ENCODE data around the gene OR6C74. TPM values are rescaled to one million over a fixed set of nuclear protein-coding genes. Genes with fewer than 3 reads are reported as not detected.

The OR6C74 gene
- total RNA-seq, result not detected

DNA sequence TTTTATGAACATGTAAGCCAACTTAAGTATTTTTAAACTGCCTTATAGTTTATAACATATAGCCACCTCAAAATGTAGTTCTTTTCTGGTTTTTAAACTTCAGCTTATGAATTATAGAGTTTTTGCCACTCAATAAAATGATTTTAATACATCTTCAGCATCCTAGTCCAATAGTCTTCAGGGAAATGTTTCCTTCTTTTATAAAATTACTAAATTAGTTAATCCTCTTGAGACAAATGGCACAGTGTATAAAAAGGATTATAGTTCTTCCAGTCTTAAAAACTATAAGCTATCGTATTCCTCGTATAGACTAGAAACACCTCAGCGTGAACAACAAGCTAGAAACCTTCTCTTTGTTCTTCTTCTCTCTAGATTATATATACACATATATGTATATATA, at the start of gene OR6C74:
OR6C74 (plus strand) TSS at position 301 of the 400 bp plus-strand sequence. CDS start 2,679 bp downstream, outside the sequence.
- no peaks in the 10 kb centered on the region for H3K36me3 ChIP-seq
- no peaks in the 10 kb centered on the region for H3K9me3 ChIP-seq
- no peaks in the 10 kb centered on the region for H3K27me3 ChIP-seq
- no peaks in the 10 kb centered on the region for H3K4me1 ChIP-seq
- intact Hi-C loops (cut with DNase I; ENCODE audit: low total_unique reads), result no loop called here
- no peak for DNase-seq
- no peak within 1 kb of the TSS for H3K27ac ChIP-seq
- TF ChIP-seq, protein P1, sequence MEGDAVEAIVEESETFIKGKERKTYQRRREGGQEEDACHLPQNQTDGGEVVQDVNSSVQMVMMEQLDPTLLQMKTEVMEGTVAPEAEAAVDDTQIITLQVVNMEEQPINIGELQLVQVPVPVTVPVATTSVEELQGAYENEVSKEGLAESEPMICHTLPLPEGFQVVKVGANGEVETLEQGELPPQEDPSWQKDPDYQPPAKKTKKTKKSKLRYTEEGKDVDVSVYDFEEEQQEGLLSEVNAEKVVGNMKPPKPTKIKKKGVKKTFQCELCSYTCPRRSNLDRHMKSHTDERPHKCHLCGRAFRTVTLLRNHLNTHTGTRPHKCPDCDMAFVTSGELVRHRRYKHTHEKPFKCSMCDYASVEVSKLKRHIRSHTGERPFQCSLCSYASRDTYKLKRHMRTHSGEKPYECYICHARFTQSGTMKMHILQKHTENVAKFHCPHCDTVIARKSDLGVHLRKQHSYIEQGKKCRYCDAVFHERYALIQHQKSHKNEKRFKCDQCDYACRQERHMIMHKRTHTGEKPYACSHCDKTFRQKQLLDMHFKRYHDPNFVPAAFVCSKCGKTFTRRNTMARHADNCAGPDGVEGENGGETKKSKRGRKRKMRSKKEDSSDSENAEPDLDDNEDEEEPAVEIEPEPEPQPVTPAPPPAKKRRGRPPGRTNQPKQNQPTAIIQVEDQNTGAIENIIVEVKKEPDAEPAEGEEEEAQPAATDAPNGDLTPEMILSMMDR (IDR thresholded peaks at IDR 0.05), result no peak
- TF ChIP-seq POLR2A (IDR thresholded peaks at IDR 0.05), result no peak
- H3K4me3 ChIP-seq, result no peak within 1 kb of the TSS

DNA sequence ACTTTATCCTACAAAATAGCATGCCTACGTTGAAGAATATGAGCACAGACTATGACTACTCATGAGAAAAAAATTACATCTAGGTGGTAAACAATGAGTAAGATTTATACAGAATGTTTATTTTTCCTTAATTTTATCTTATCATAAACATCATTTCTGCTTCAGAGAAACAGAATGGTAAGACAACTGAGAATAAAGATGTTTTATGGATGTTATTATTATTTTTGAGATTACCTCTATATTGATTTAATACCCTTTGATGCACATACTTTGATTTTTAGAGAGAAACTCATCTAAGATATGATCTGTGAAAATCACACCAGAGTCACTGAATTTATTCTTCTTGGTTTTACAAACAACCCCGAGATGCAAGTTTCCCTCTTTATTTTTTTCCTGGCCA, 23.7 kb upstream of the OR6C74 start, which contains the start of gene OR10A7:
OR10A7 (plus strand) TSS at position 301 of the 400 bp plus-strand sequence; CDS start at position 301, 0 bp downstream.
- DNase-seq, result no peak
- intact Hi-C loops (cut with DNase I; ENCODE audit: low total_unique reads), result no loop called here
- no peak for TF ChIP-seq POLR2A (IDR thresholded peaks at IDR 0.05)
- TF ChIP-seq, protein P1 (IDR thresholded peaks at IDR 0.05), result no peak
- H3K27ac ChIP-seq, result no peak within 1 kb of the TSS
- H3K4me3 ChIP-seq, result no peak within 1 kb of the TSS
- no peaks in the 10 kb centered on the region for H3K9me3 ChIP-seq
- no peaks in the 10 kb centered on the region for H3K4me1 ChIP-seq
- H3K36me3 ChIP-seq, result no peaks in the 10 kb centered on the region
- no peaks in the 10 kb centered on the region for H3K27me3 ChIP-seq

DNA sequence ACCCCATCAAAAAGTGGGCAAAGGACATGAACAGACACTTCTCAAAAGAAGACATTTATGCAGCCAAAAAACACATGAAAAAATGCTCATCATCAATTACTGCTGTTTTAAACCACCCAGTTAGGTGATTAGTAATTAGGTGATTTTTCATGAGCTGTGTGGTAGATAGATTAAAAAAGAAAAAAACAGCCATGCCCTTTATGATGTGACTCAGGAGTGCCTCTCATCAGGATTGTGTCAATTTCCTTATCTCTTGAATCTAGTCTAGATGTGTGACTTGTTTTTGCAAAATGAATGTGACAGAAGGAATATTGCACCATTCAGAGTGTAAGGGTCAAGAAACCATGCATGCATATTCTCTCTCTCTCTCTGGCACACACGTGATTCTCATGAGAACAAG, 17.9 kb upstream of the OR6C74 start:
- no peaks in the 10 kb centered on the region for H3K36me3 ChIP-seq
- no peak overlapping the region for H3K4me3 ChIP-seq
- H3K4me1 ChIP-seq, result no peaks in the 10 kb centered on the region
- TF ChIP-seq POLR2A (IDR thresholded peaks at IDR 0.05), result no peak
- TF ChIP-seq, protein P1 (IDR thresholded peaks at IDR 0.05), result no peak
- intact Hi-C loops (cut with DNase I; ENCODE audit: low total_unique reads), result no loop called here
- no peaks in the 10 kb centered on the region for H3K27me3 ChIP-seq
- no peak overlapping the region for H3K27ac ChIP-seq
- no peaks in the 10 kb centered on the region for H3K9me3 ChIP-seq
- DNase-seq, result no peak

DNA sequence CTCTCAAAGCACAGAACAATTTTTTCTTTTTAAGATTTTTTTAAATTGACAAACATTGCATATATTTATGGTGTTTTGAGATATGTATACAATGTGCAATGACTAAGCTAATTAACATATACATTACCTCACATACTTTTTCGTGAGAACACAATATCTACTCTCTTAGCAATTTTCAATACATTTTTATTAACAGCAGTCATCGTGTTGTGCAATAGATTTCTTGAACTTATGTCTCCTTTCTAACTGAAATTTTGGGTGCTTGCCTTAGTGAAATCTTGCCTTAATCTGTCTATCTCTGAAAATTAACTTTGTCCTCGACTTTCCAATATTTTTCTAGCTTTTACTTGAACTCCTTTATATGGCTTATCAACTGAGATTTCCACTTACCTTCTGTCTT, 16.8 kb upstream of the OR6C74 start:
- no peak overlapping the region for H3K4me3 ChIP-seq
- no peaks in the 10 kb centered on the region for H3K27me3 ChIP-seq
- H3K4me1 ChIP-seq, result no peaks in the 10 kb centered on the region
- no peak for TF ChIP-seq POLR2A (IDR thresholded peaks at IDR 0.05)
- TF ChIP-seq, protein P1 (IDR thresholded peaks at IDR 0.05), result no peak
- H3K27ac ChIP-seq, result no peak overlapping the region
- no peak for DNase-seq
- no peaks in the 10 kb centered on the region for H3K9me3 ChIP-seq
- intact Hi-C loops (cut with DNase I; ENCODE audit: low total_unique reads), result no loop called here
- no peaks in the 10 kb centered on the region for H3K36me3 ChIP-seq

DNA sequence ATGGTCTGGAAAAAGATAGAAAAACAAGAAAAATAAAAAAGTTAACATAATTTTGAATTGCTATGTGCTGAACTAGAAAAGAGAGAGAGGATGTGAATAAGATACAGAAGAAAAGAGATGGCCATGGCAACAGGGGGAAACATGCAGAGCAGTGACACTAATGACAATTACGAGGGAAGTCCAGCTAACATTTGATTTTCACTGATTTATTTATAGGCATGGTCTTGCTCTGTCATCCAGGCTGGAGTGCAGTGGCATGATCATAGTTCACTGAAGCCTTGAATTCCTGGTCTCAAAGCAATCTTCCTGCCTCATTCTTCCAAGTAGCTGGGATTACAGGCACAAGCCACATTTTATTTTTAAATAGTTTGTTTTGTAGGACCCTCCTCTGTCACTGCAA, 1.8 kb downstream of the OR6C74 start:
- Histone ChIP-seq H3K27ac (no peak overlapping the region), H3K4me1 (no peaks in the 10 kb centered on the region), H3K9me3 (no peaks in the 10 kb centered on the region), H3K27me3 (no peaks in the 10 kb centered on the region), H3K36me3 (no peaks in the 10 kb centered on the region), H3K4me3 (no peak overlapping the region)
- TF ChIP-seq, protein P1 (IDR thresholded peaks at IDR 0.05), result no peak
- DNase-seq, result no peak
- intact Hi-C loops (cut with DNase I; ENCODE audit: low total_unique reads), result no loop called here
